ENCODE results near the gene LHX6.

DNA sequence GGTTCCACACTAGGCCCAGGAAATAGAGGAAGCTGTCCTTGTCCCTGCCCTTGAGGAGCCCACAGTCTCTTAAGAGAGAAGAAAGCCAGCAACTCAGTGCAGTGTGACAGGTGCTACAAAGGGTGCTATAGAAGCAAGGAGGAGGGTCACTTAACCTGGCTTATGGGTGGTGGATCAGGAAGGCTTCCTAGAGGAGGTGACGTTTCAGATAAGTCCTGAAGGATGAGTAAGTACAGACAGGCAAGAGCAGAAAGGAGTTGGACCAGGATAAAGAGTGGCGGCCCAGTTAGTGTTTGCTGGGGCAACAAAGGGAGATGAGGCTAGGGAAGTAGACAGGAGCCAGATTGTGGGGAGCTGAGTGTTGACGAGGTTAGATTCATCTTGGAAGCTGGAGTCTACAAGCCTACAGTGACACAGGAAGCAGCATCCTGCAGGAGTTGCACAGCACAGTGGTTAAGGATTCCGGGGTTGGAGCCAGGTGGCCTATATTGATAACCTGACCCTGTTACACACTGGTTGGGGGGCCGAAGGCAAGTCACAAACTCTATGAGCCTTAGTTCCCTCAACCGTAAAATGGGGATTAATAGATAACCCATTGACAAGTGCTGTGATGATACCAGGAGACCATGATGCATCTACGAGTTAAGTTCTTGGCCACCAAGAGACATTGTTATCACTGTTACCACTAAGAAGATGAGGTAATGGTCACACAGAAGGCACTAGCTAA is 5.4 kb upstream of the LHX6 start:
- no peak for TF ChIP-seq ZFX (IDR thresholded peaks at IDR 0.05)
- TF ChIP-seq, protein P1, sequence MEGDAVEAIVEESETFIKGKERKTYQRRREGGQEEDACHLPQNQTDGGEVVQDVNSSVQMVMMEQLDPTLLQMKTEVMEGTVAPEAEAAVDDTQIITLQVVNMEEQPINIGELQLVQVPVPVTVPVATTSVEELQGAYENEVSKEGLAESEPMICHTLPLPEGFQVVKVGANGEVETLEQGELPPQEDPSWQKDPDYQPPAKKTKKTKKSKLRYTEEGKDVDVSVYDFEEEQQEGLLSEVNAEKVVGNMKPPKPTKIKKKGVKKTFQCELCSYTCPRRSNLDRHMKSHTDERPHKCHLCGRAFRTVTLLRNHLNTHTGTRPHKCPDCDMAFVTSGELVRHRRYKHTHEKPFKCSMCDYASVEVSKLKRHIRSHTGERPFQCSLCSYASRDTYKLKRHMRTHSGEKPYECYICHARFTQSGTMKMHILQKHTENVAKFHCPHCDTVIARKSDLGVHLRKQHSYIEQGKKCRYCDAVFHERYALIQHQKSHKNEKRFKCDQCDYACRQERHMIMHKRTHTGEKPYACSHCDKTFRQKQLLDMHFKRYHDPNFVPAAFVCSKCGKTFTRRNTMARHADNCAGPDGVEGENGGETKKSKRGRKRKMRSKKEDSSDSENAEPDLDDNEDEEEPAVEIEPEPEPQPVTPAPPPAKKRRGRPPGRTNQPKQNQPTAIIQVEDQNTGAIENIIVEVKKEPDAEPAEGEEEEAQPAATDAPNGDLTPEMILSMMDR (conservative IDR thresholded peaks at IDR 0.05) = no peak
